HG02588 (cell line): Measurements from ENCODE around the gene MECR.
A peak's percentile ranks its signal among the peaks of the same experiment; 100 is the strongest.

Source experiments
- ATAC-seq: cut with Tn5 transposase; IDR thresholded peaks from one replicate; pipeline ENCODE4 v1.9.1; 2021; ENCODE audit warnings: mild to moderate bottlenecking, moderate library complexity; ENCODE audit not compliant: unreplicated experiment

The MECR gene

GRCh38 chr1:29208442-29208841, 22.3 kb downstream of the MECR start:
- no peak for ATAC-seq

GRCh38 chr1:29202584-29203340, 28.0 kb downstream of the MECR start:
- ATAC-seq, result peak; percentile 64

- no peak for ATAC-seq
Observed at GRCh38 chr1:29202053-29202452, 28.7 kb downstream of the MECR start.

- ATAC-seq, result no peak
Observed at GRCh38 chr1:29201595-29202051, 29.1 kb downstream of the MECR start.

GRCh38 chr1:29200906-29201594, 29.7 kb downstream of the MECR start:
- ATAC-seq, result no peak

- no peak for ATAC-seq
Observed at GRCh38 chr1:29197993-29198392, 32.7 kb downstream of the MECR start.

- no peak for ATAC-seq
Observed at GRCh38 chr1:29197590-29197924, 33.2 kb downstream of the MECR start.

- ATAC-seq, result no peak
Observed at GRCh38 chr1:29196863-29197589, 33.7 kb downstream of the MECR start.

GRCh38 chr1:29195881-29196291, 34.8 kb downstream of the MECR start:
- no peak for ATAC-seq

- no peak for ATAC-seq
Observed at GRCh38 chr1:29193879-29194455, 36.8 kb downstream of the MECR start.

- ATAC-seq, result no peak
Observed at GRCh38 chr1:29190718-29191117, 40.0 kb downstream of the MECR start.

GRCh38 chr1:29186707-29187106, 44.0 kb downstream of the MECR start:
- ATAC-seq, result no peak

- no peak for ATAC-seq
Observed at GRCh38 chr1:29186252-29186651, 44.5 kb downstream of the MECR start.

- no peak for ATAC-seq
Observed at GRCh38 chr1:29183287-29183686, 47.4 kb downstream of the MECR start.

- ATAC-seq, result peak; percentile 78
Observed at GRCh38 chr1:29181413-29182225, 49.1 kb downstream of the MECR start, which contains the start of gene SRSF4. Gene SRSF4 (minus strand): TSS chr1:29181900. CDS start chr1:29181752, 148 bp downstream.

GRCh38 chr1:29180497-29181412, 50.0 kb downstream of the MECR start:
- no peak for ATAC-seq

- ATAC-seq, result no peak
Observed at GRCh38 chr1:29179641-29180184, 51.0 kb downstream of the MECR start.

- ATAC-seq, result no peak
Observed at GRCh38 chr1:29177022-29177705, 53.6 kb downstream of the MECR start.

GRCh38 chr1:29176576-29176975, 54.2 kb downstream of the MECR start:
- ATAC-seq, result no peak
